Activated naive CD8-positive, alpha-beta T cell treated with anti-CD3 and anti-CD28 coated beads for 36 hours (primary cell): ENCODE results near the gene ELOVL1. TPM values are rescaled to one million over a fixed set of nuclear protein-coding genes. Genes with fewer than 3 reads are reported as not detected.

Experiments used
- DNase-seq: peaks from one replicate; pipeline ENCODE4 v3.0.0; 2021
- H3K27ac Mint-ChIP-seq: one replicate; pipeline ENCODE4 v1.8.0; 2022; ENCODE audit warnings: mild to moderate bottlenecking, moderate library complexity, mixed read lengths
- H3K27me3 Mint-ChIP-seq: one replicate; pipeline ENCODE4 v1.8.0; 2022; ENCODE audit warnings: mild to moderate bottlenecking, mixed read lengths
- H3K36me3 Mint-ChIP-seq: one replicate; pipeline ENCODE4 v1.8.0; 2021; ENCODE audit warnings: mild to moderate bottlenecking, mixed read lengths
- H3K4me1 Mint-ChIP-seq: one replicate; pipeline ENCODE4 v1.8.0; 2021; ENCODE audit warnings: mixed read lengths
- H3K4me3 Mint-ChIP-seq: one replicate; pipeline ENCODE4 v1.8.0; 2022; ENCODE audit warnings: mild to moderate bottlenecking, moderate library complexity, mixed read lengths
- H3K9me3 Mint-ChIP-seq: one replicate; pipeline ENCODE4 v1.8.0; 2022; ENCODE audit warnings: mixed read lengths
- total RNA-seq, 2 experiments: library from RNA; stranded (reverse); gene quantifications; one replicate each; pipeline ENCODE4 v1.2.3, GENCODE V29; 2021

ELOVL1 gene
- total RNA-seq, 2 experiments from 2014 or later, result 66.9 to 67.4 TPM

GRCh38 chr1:43352881-43353280 is 14.9 kb downstream of the ELOVL1 start:
- Mint-ChIP-seq H3K36me3 (peaks cover 9% of the 10 kb centered on the region), H3K4me3 (no peak overlapping the region), H3K27ac (no peak overlapping the region), H3K9me3 (no peaks in the 10 kb centered on the region), H3K27me3 (no peaks in the 10 kb centered on the region), H3K4me1 (peaks cover 14% of the 10 kb centered on the region)
- no peak for DNase-seq

DNA sequence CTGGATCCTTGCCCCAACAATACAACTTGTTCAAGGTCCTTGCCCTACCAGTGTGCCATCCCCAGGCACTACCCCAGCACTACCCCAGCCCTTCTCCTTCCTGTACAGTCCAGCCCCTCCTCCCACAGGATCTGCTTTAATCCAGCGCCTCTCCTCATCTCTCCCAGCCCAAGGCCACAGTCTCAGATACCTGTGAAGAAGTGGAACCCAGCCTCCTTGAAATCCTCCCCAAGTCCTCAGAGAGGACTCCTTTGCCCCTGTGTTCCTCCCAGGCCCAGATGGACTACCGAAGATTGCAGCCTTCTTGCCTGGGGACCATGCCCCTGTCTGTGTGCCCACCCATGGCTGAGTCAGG is 15.5 kb downstream of the ELOVL1 start:
- no peak overlapping the region for H3K27ac Mint-ChIP-seq
- H3K36me3 Mint-ChIP-seq, result peaks cover 6% of the 10 kb centered on the region
- peaks cover 12% of the 10 kb centered on the region for H3K4me1 Mint-ChIP-seq
- H3K27me3 Mint-ChIP-seq, result no peaks in the 10 kb centered on the region
- H3K4me3 Mint-ChIP-seq, result no peak overlapping the region
- no peaks in the 10 kb centered on the region for H3K9me3 Mint-ChIP-seq
- no peak for DNase-seq

- no peak for DNase-seq
- no peaks in the 10 kb centered on the region for H3K9me3 Mint-ChIP-seq
- no peak overlapping the region for H3K4me3 Mint-ChIP-seq
- H3K27ac Mint-ChIP-seq, result no peak overlapping the region
- peaks cover 9% of the 10 kb centered on the region for H3K4me1 Mint-ChIP-seq
- H3K27me3 Mint-ChIP-seq, result no peaks in the 10 kb centered on the region
- H3K36me3 Mint-ChIP-seq, result peaks cover 3% of the 10 kb centered on the region
Measured at GRCh38 chr1:43351421-43352350, 16.1 kb downstream of the ELOVL1 start.

DNA sequence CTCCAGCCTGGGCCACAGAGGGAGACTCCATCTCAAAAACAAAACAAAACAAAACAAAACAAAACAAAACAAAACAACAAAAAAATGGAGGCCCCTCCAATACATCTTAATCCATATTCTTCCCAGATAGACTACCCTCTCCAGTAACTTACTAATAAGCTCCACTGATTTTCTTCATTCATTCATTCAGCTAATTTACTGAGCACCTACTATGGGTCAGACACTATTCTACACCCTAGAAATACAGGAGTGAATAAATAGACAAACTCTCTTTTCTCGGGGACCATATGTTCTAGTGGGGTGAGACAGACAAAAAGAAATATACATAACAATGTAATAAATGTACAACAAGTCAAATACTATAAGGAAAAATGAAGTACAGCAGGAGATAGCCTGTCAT is 16.8 kb downstream of the ELOVL1 start:
- no peak overlapping the region for H3K27ac Mint-ChIP-seq

GRCh38 chr1:43349594-43350306 is 18.1 kb downstream of the ELOVL1 start:
- H3K36me3 Mint-ChIP-seq, result peaks cover 3% of the 10 kb centered on the region
- no peak for DNase-seq
- H3K4me1 Mint-ChIP-seq, result peaks cover 9% of the 10 kb centered on the region
- H3K27ac Mint-ChIP-seq, result peak overlapping the region; percentile 73
- peak overlapping the region; percentile 69 for H3K4me3 Mint-ChIP-seq
- H3K9me3 Mint-ChIP-seq, result no peaks in the 10 kb centered on the region
- H3K27me3 Mint-ChIP-seq, result peaks cover 3% of the 10 kb centered on the region

More for the DNA sequence above, 16.8 kb downstream of the ELOVL1 start:
- Mint-ChIP-seq H3K4me1 (peaks cover 9% of the 10 kb centered on the region), H3K9me3 (no peaks in the 10 kb centered on the region), H3K27me3 (no peaks in the 10 kb centered on the region), H3K36me3 (peaks cover 3% of the 10 kb centered on the region), H3K4me3 (no peak overlapping the region)
- DNase-seq, result no peak

- H3K9me3 Mint-ChIP-seq, result no peaks in the 10 kb centered on the region
Measured at GRCh38 chr1:43348809-43349593, 18.8 kb downstream of the ELOVL1 start.

DNA sequence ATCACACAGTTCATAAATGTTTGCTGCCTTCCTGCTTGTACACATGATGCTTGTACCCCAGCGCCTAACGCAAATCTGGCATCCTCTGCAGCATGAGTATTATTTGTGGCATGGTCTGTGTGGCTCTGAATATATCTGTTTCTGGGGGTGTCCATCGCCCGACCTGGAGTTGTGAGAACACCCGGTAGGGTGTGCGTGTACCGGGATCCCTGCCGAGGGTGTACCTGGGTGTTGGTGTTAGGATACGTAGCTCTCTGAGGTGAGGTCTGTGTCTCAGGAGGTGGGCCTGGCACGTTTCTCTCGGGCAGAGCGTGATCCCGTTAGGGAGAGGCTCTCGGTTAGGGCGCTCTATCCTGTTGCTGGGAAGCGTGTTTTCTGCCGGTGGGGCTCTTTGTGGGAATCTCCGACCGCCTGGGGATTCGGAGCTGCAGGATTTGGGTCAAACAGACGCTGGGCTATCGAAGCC is 19.4 kb downstream of the ELOVL1 start:
- H3K4me1 Mint-ChIP-seq, result peaks cover 9% of the 10 kb centered on the region
- peak overlapping the region; percentile 5 for H3K4me3 Mint-ChIP-seq
- DNase-seq, result no peak
- H3K9me3 Mint-ChIP-seq, result no peaks in the 10 kb centered on the region
- H3K27me3 Mint-ChIP-seq, result peaks cover 3% of the 10 kb centered on the region
- H3K36me3 Mint-ChIP-seq, result no peaks in the 10 kb centered on the region
- H3K27ac Mint-ChIP-seq, result no peak overlapping the region

More at GRCh38 chr1:43348809-43349593, 18.8 kb downstream of the ELOVL1 start:
- peak overlapping the region; percentile 73 for H3K27ac Mint-ChIP-seq
- H3K36me3 Mint-ChIP-seq, result no peaks in the 10 kb centered on the region
- H3K27me3 Mint-ChIP-seq, result peaks cover 3% of the 10 kb centered on the region
- H3K4me3 Mint-ChIP-seq, result peak overlapping the region; percentile 69
- H3K4me1 Mint-ChIP-seq, result peaks cover 9% of the 10 kb centered on the region
- DNase-seq, result peak; percentile 71

- Mint-ChIP-seq H3K4me3 (no peak overlapping the region), H3K4me1 (peaks cover 9% of the 10 kb centered on the region), H3K36me3 (no peaks in the 10 kb centered on the region), H3K9me3 (no peaks in the 10 kb centered on the region), H3K27me3 (peaks cover 3% of the 10 kb centered on the region), H3K27ac (no peak overlapping the region)
- DNase-seq, result no peak
Measured at GRCh38 chr1:43346636-43347035, 21.2 kb downstream of the ELOVL1 start.

DNA sequence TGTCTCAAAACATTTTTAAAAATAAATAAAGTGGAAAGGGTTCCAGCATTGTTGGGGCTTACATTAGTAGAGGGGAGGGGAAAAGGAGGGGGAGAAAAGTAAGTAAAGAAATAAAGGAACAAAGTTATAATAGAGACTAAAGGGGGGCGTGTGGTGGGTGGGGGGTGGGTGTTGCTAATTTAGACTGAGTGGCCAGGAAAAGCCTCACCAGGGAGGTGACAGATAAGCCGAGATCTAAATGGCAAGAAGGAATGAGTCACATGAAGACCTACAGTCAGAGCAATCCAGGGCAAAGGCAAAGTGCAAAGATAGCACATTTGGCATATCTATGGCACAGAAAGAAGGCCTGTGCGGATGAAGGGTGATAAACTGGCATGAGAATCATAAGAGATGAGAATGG is 22.7 kb downstream of the ELOVL1 start:
- H3K9me3 Mint-ChIP-seq, result no peaks in the 10 kb centered on the region
- H3K27ac Mint-ChIP-seq, result no peak overlapping the region
- H3K27me3 Mint-ChIP-seq, result peaks cover 3% of the 10 kb centered on the region

GRCh38 chr1:43344267-43344850 is 23.5 kb downstream of the ELOVL1 start:
- Mint-ChIP-seq H3K27ac (no peak overlapping the region), H3K9me3 (no peaks in the 10 kb centered on the region), H3K27me3 (peaks cover 3% of the 10 kb centered on the region), H3K36me3 (no peaks in the 10 kb centered on the region), H3K4me1 (peaks cover 3% of the 10 kb centered on the region), H3K4me3 (no peak overlapping the region)
- DNase-seq, result no peak

More for the DNA sequence above, 22.7 kb downstream of the ELOVL1 start:
- H3K4me1 Mint-ChIP-seq, result peaks cover 6% of the 10 kb centered on the region
- no peaks in the 10 kb centered on the region for H3K36me3 Mint-ChIP-seq
- no peak overlapping the region for H3K4me3 Mint-ChIP-seq
- DNase-seq, result no peak

DNA sequence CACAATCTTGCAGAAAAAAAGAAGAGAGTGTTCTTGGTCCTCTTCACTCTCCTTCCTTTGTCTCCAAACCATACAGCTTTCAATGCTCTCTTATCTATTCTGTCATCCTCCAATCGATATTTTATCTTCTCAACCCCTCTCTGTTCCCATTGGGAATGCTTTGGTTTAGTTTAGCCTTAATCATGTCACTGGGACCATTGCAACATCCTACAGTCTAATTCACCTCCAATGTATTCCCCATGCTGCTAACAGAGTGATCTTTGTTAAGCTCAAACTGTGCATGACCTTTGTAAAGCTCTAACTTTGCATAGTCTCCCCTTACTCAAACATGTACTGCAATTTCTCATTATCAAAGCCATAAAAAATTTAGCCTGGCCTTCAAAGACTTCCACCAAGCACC is 27.3 kb downstream of the ELOVL1 start:
- H3K4me3 Mint-ChIP-seq, result no peak overlapping the region
- no peak for DNase-seq
- no peaks in the 10 kb centered on the region for H3K9me3 Mint-ChIP-seq
- no peaks in the 10 kb centered on the region for H3K4me1 Mint-ChIP-seq
- H3K27me3 Mint-ChIP-seq, result peaks cover 3% of the 10 kb centered on the region
- no peak overlapping the region for H3K27ac Mint-ChIP-seq
- no peaks in the 10 kb centered on the region for H3K36me3 Mint-ChIP-seq

GRCh38 chr1:43339584-43340232 is 28.1 kb downstream of the ELOVL1 start:
- Mint-ChIP-seq H3K27ac (no peak overlapping the region), H3K9me3 (no peaks in the 10 kb centered on the region), H3K36me3 (no peaks in the 10 kb centered on the region), H3K27me3 (no peaks in the 10 kb centered on the region), H3K4me1 (no peaks in the 10 kb centered on the region), H3K4me3 (no peak overlapping the region)
- DNase-seq, result no peak

- H3K4me1 Mint-ChIP-seq, result no peaks in the 10 kb centered on the region
- H3K27ac Mint-ChIP-seq, result no peak overlapping the region
- no peaks in the 10 kb centered on the region for H3K9me3 Mint-ChIP-seq
- H3K27me3 Mint-ChIP-seq, result no peaks in the 10 kb centered on the region
- no peak overlapping the region for H3K4me3 Mint-ChIP-seq
- no peak for DNase-seq
- H3K36me3 Mint-ChIP-seq, result no peaks in the 10 kb centered on the region
Measured at GRCh38 chr1:43338001-43338400, 29.8 kb downstream of the ELOVL1 start.

DNA sequence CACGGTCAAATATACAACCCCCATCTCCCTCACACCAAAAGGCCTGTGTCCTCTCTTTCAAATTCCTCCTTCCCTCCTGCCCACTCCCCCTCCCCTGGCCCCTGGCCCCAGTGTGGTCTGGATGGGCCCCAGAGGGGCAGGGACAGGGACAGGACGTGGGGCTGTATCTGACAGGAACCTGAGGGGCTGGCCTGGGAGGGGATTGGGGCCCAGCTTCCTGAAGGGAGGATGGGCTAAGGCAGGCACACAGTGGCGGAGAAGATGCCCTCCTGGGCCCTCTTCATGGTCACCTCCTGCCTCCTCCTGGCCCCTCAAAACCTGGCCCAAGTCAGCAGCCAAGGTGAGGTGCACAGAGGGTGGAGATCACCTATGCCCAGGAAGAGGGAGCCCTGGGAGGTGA is 30.2 kb downstream of the ELOVL1 start, which contains the start of gene MPL:
TSS of gene MPL (plus strand) at position 231 of the 400 bp plus-strand sequence. CDS start at position 262, 31 bp downstream.
- no peaks in the 10 kb centered on the region for H3K27me3 Mint-ChIP-seq
- no peaks in the 10 kb centered on the region for H3K9me3 Mint-ChIP-seq
- DNase-seq, result no peak
- H3K4me1 Mint-ChIP-seq, result no peaks in the 10 kb centered on the region
- H3K36me3 Mint-ChIP-seq, result no peaks in the 10 kb centered on the region
- no peak within 1 kb of the TSS for H3K27ac Mint-ChIP-seq
- H3K4me3 Mint-ChIP-seq, result no peak within 1 kb of the TSS
